Choroid plexus epithelial cell (primary cell): ENCODE results near the gene EXOC4.

ENCODE experiments used
- DNase-seq: peaks from one replicate; pipeline ENCODE4 v3.0.0-alpha.2; 2010; ENCODE audit warnings: low read depth
- H3K4me3 ChIP-seq: 2 replicates; pipeline ENCODE4 v1.5.1; 2011; ENCODE audit warnings: low read depth, mild to moderate bottlenecking, control low read depth, low read length, moderate library complexity
- CTCF ChIP-seq: conservative IDR thresholded peaks from 2 replicates; pipeline ENCODE4 v1.5.1; 2011; ENCODE audit warnings: low read depth, mild to moderate bottlenecking, control low read depth, inconsistent platforms, low read length, moderate library complexity

Gene EXOC4

GRCh38 chr7:133394369-133394768, 141.5 kb downstream of the EXOC4 start:
- DNase-seq = no peak
- no peak for TF ChIP-seq CTCF
- H3K4me3 ChIP-seq = no peak overlapping the region

GRCh38 chr7:133395551-133395950, 142.7 kb downstream of the EXOC4 start:
- no peak overlapping the region for H3K4me3 ChIP-seq

GRCh38 chr7:133398506-133398905, 145.6 kb downstream of the EXOC4 start:
- no peak for DNase-seq
- TF ChIP-seq CTCF = no peak
- H3K4me3 ChIP-seq = no peak overlapping the region

More at GRCh38 chr7:133395551-133395950, 142.7 kb downstream of the EXOC4 start:
- DNase-seq = no peak
- no peak for TF ChIP-seq CTCF

- H3K4me3 ChIP-seq = no peak overlapping the region
- no peak for TF ChIP-seq CTCF
- DNase-seq = no peak
These were observed 148.3 kb downstream of the EXOC4 start for GRCh38 chr7:133401225-133401624.

GRCh38 chr7:133408212-133408611, 155.3 kb downstream of the EXOC4 start:
- no peak overlapping the region for H3K4me3 ChIP-seq
- no peak for DNase-seq
- TF ChIP-seq CTCF = no peak

- DNase-seq = no peak
- H3K4me3 ChIP-seq = no peak overlapping the region
- no peak for TF ChIP-seq CTCF
These were observed 156.5 kb downstream of the EXOC4 start for GRCh38 chr7:133409421-133409820.

- TF ChIP-seq CTCF = no peak
- no peak for DNase-seq
- no peak overlapping the region for H3K4me3 ChIP-seq
These were observed 157.1 kb downstream of the EXOC4 start for GRCh38 chr7:133409966-133410365.
